Astrocyte (in vitro differentiated cells and primary cell): Measurements from ENCODE around the gene FAM210B.

Experiments
- CTCF ChIP-seq: IDR thresholded peaks from 2 replicates; pipeline ENCODE4 v1.5.1; 2011; ENCODE audit warnings: low read depth, mild to moderate bottlenecking, inconsistent platforms, low read length, moderate library complexity; ENCODE audit not compliant: insufficient read depth
- EZH2 ChIP-seq: IDR thresholded peaks from 2 replicates; pipeline ENCODE4 v1.6.1; 2012; ENCODE audit warnings: mild to moderate bottlenecking, low read length, inconsistent platforms; ENCODE audit not compliant: insufficient read depth

GRCh38 chr20:56412473-56412790 is 53.7 kb downstream of the FAM210B start:
- TF ChIP-seq CTCF: no peak
- TF ChIP-seq EZH2: no peak
